Germinal center (tissue), 1 donor: ENCODE measurements around the gene TSC22D1.
"Not testable (repeated sequence)": the region's sequence is repeated elsewhere in the genome, so short reads cannot be mapped to it uniquely, and the experiment has no call there.

ENCODE experiments used
- DNase-seq: peaks from one replicate; pipeline ENCODE4 v3.0.0; 2012; ENCODE audit warnings: mixed read lengths, low spot score

Gene TSC22D1

DNA sequence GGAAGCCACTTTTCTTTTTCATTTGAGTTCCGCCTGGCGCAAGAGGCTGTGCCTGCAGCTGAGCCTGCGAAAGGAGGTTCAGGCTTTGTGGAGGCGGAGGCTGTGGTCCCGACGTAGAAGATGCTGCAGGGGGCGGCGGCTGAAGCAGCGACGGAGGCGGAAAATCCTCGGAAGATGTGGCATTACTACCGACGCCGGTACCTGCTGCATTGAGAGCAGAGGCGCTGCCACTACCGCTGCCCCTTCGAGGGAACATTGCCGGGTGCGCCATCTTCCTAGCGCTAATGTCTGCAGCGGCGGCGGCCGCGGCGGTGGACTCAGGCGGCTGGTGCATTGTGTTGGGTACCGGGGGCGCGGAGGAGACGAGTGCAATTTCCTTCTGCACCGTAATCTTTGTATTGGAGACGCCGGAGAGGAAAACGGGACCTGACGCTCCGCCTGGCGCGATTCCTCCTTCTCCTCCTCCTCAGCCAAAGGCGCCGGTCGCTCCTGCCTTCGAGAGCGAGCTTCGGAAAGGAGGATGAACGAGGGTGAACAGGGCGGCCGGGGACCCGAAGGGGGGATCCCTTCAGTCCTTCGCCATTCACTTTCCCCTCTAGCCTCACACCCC is at the start of gene TSC22D1:
Gene TSC22D1, minus strand, starts transcription at position 590 of the 610 bp plus-strand sequence. Its CDS starts 256 bp downstream, at position 334.
- DNase-seq: peak; percentile 47

GRCh38 chr13:44622708-44623107 is 46.6 kb upstream of the TSC22D1 start:
- DNase-seq: no peak

GRCh38 chr13:44622261-44622660 is 46.1 kb upstream of the TSC22D1 start:
- DNase-seq: no peak

GRCh38 chr13:44620057-44620456 is 43.9 kb upstream of the TSC22D1 start:
- DNase-seq: no peak

DNA sequence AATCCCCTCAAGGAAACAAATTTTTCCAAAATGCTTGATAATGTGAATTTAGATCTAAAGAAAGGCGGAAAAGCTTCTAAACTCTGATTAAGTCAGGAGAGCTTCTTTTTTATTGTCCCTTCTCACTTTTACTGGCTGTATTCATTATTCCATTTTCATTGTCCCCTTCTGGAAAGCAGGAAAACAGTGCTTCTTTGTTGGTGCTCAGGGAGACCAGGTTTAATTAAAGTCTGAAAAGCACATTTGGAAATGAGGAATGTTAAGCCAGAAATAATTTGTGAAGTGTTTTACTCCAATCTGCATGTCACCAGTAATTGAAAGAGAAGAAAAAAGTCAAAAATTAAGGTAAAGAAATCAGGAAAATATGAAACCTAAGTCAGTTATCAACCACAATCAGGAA is 43.5 kb upstream of the TSC22D1 start:
- no peak for DNase-seq

- no peak for DNase-seq
Observed at GRCh38 chr13:44618326-44618725, 42.2 kb upstream of the TSC22D1 start.

- no peak for DNase-seq
Observed at GRCh38 chr13:44617648-44618047, 41.5 kb upstream of the TSC22D1 start.

DNA sequence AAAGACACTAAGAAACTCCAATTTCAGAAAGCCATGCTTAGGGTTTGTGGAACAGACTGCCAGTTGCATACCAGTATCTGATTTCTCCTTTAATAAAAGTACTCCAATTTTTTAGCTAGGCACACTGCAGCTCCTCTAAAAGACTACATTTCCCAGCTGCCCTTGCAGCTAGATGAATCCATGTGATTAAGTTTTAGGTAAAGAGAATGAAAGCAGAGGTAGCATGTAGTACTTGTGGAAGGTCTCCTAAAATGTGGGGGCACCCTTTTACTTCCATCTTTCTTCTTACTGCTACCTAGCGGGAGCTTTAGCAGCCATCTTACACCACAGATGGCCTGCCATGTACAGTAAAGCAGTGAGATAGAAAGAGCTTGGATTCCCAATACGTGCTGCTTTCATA is 33.0 kb upstream of the TSC22D1 start:
- DNase-seq: no peak

DNA sequence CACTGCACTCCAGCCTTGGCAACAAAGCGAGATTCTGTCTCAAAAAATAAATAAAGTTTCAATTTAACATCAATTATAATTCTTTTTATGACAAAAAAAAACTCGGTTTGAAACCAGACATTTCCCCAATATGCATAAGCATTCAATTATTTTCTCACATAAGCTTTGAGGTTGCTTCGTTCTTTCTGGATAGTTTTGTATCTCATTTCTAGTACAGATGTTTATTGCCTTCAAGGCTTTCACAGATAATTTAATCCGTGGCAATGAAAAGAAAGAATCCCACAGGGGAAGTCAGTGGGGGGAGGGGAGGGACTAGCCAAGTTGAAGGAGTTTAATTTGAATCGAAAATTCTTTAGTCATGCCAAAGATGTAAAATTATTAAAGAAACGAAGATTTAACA is 29.6 kb upstream of the TSC22D1 start:
- no peak for DNase-seq

- DNase-seq: no peak
Observed at GRCh38 chr13:44605275-44605674, 29.1 kb upstream of the TSC22D1 start.

- DNase-seq: no peak
Observed at GRCh38 chr13:44601586-44601985, 25.5 kb upstream of the TSC22D1 start.

- not testable (repeated sequence) for DNase-seq
Observed at GRCh38 chr13:44593861-44594592, 17.9 kb upstream of the TSC22D1 start.

- no peak for DNase-seq
Observed at GRCh38 chr13:44592216-44592847, 16.2 kb upstream of the TSC22D1 start.

DNA sequence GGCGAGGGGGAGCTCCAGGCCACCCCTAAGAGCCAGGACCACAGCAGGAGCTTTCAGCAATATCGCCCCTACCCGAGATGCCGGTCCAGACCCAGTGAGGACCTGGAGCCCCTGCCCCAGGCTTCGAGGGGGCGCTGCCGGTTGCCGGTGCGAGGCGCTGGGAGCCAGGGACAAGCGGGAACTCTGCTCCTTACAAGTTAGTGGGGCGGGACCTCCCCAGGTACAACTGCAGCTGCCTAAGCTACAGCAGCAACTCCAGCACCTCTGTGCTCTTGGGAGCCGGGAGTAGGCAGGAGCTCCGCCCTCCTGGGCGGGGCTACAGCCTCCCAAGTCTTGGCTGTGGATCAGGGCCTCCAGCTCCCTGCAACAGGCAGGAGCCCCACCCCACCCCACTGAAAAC is 15.2 kb upstream of the TSC22D1 start:
- DNase-seq: no peak

DNA sequence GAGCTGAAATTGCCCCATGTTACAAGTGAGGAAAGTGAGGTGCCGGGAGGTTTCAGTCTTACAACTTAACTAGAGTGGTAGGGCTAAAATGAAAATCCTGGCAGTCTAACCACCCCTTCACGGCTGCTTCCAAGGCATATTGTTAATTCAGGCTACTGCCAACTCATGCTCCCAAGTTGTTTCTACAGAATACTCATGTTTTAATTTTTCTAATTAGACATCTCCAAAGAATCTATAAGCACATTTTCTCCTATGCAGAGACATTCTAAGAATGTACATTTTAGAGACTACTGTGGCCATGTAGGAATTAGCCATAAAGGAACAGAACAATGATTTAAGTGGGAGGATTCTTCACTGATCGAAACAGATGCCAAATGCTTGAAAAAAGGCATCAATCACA is 7.0 kb upstream of the TSC22D1 start:
- no peak for DNase-seq

DNA sequence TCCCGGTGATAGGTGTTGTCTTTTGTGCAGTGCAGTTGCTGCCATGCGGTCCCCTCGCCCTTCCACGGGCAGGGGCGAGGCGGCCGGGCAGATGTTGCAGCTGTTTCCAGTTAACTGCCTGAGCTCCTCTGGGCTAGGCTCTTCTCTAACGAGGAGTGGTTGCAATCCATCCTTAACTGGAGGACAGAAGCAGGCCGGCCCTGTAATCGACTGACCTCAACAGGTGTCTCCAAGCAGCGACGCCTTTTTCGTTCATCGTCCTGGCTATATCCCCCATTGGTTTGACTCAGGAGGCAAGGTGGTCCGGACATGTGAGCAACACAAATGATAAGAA is 1.9 kb upstream of the TSC22D1 start:
- no peak for DNase-seq

- DNase-seq: peak; percentile 92
Observed at GRCh38 chr13:44577236-44578066, 1.3 kb upstream of the TSC22D1 start.

DNA sequence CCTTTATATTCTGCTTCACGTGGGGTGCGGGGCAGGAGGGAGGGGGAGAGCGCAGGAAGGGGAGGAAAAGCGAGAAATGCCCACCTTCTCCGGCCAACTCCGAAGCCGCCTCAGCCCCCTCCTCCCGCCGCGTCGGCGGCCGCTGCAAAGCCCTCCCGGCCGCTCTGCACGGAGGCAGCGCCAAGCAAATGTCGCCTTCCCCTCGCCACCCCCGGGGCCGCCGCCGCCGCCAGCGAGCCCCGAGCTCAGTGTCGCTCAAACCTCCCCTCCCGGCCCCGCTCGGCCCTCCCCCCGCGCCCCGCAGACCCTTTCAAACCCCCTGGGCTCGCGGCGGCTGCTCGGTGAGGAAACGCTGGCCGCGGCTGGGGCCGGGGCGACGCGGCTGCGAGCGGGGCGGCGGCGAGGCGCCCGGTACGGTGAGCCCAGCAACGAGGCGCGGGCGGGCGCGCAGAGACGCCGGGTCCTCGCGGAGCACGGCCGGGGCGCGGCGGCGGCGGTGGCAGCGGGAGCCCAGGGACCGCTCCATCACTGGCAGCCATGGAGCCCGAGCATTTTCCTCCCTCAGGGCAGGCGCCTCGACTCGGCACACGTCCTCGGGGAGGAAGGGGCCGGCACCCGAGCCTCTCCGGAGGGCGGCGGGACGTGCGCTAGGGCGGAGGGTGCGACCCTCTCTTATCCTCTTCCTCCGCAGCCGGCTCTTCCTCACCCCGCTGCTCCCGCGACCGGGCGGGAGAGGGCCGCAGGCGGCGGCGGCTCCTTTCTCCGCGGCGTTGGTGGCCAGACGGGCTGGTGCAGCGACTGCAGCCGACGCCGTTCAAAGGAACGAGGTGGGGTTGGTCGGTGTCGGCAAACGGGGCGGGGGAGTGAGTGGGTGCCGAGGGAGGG is 463 bp upstream of the TSC22D1 start:
- DNase-seq: peak; percentile 42

DNA sequence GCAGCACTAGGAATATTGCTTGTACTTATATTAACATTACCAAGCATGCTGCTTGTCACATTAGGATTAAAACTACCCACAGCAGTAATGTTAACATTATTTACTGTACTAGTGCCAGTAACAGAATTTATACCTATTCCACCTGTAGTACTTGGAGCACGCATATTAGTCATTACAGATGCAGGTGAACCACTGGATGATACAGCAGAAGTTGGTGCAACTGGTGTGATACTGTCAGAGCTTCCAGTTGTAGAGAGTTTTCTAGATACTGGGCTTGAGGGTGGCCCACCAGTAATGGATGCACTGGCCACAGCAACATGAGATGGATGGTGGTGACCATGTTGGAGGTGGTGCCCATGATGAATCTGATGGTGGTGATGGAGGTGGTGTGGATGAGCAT is 1.1 kb downstream of the TSC22D1 start:
- no peak for DNase-seq

- DNase-seq: no peak
Observed at GRCh38 chr13:44574466-44574855, 1.7 kb downstream of the TSC22D1 start.

GRCh38 chr13:44573790-44574465 is 2.2 kb downstream of the TSC22D1 start:
- DNase-seq: peak; percentile 12
